ENCODE measurements around the gene SORCS2. TPM values are rescaled to one million over a fixed set of nuclear protein-coding genes. Genes with fewer than 3 reads are reported as not detected.

The SORCS2 gene
- total RNA-seq, 1 donor from 2014 or later, result 3.0 TPM

DNA sequence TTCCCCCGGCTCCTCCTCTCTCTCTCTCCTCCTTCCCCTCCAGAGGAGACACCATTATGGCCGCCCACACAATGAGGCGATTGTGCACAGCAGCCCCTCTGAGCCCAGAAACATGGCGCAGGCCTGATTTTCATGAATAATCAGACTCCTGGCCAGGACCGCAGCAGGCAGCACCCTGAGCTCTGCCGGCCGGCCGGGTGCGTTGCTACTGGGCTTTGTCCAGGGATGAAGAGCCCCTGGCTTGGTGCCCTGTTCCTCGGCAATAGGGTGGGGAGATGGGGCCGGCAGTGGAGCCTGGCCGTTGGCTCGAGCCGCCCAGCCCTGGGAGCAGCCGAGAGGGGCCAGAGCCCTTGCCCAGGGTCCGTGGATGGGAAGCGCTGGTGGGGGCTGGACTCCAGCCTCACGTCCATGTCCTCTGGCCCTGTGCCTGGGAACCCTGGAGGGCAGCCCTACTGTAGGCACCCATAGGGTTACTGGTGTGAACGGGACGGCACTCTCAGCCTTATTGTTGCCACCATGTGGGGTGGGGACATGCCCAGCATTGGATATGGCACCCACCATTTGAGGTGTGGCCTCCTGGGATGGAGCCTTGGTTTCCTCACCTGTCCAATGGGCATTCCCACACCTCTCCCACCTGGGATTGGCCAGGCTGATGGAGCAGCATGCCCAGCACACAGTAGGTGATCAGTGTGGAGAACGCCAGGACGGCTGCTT, 103.0 kb downstream of the SORCS2 start:
- no peak for DNase-seq (ENCODE audit: extremely low spot score, unreplicated experiment)
- H3K9me3 Mint-ChIP-seq (ENCODE audit: unreplicated experiment), result no peaks in the 10 kb centered on the region
- H3K27ac Mint-ChIP-seq (ENCODE audit: unreplicated experiment), result no peak overlapping the region
- TF ChIP-seq, protein P1, sequence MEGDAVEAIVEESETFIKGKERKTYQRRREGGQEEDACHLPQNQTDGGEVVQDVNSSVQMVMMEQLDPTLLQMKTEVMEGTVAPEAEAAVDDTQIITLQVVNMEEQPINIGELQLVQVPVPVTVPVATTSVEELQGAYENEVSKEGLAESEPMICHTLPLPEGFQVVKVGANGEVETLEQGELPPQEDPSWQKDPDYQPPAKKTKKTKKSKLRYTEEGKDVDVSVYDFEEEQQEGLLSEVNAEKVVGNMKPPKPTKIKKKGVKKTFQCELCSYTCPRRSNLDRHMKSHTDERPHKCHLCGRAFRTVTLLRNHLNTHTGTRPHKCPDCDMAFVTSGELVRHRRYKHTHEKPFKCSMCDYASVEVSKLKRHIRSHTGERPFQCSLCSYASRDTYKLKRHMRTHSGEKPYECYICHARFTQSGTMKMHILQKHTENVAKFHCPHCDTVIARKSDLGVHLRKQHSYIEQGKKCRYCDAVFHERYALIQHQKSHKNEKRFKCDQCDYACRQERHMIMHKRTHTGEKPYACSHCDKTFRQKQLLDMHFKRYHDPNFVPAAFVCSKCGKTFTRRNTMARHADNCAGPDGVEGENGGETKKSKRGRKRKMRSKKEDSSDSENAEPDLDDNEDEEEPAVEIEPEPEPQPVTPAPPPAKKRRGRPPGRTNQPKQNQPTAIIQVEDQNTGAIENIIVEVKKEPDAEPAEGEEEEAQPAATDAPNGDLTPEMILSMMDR (IDR thresholded peaks at IDR 0.05), result no peak
- peaks cover 23% of the 10 kb centered on the region for H3K27me3 Mint-ChIP-seq (ENCODE audit: unreplicated experiment)
- H3K36me3 Mint-ChIP-seq (ENCODE audit: unreplicated experiment), result no peaks in the 10 kb centered on the region
- H3K4me1 Mint-ChIP-seq (ENCODE audit: unreplicated experiment), result no peaks in the 10 kb centered on the region
- H3K4me3 Mint-ChIP-seq (ENCODE audit: unreplicated experiment), result no peak overlapping the region

DNA sequence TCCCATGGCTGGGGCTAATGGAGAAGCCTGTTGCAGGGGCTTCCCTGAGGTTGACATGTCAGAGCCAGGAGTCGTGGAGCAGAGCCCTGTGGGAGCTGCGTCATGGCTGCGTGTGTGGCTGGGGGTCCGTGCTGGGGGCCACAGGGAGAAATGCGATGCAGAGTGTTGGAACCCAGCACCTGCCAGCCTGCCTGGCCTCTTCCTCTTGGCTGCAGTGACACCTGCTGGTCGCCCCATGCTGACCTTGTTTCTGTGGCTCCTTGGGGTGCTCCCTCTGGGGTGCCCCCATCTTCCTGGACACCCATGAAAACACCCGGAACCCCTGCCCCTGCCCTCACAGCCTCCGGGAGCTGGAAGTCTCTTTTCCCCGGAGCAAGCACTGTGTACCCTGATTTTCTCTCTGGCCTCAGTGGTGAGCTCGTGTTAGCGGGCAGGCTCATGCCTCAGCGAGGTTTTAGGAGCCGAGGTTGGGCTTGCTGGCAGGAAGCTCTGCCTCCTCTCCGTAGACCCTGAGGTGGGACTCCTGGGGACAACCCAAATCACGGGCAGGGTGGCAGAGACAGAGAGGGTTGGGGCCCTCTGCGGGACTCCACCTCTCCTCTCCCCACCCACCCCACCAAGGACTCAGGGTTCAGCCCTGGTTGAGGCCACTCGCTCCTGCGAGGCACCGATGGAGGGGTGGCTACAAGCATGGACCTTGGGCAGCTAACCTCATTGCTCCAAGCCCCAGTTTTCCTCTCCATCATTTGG, 103.7 kb downstream of the SORCS2 start:
- no peaks in the 10 kb centered on the region for H3K9me3 Mint-ChIP-seq (ENCODE audit: unreplicated experiment)
- no peaks in the 10 kb centered on the region for H3K4me1 Mint-ChIP-seq (ENCODE audit: unreplicated experiment)
- DNase-seq (ENCODE audit: extremely low spot score, unreplicated experiment), result no peak
- TF ChIP-seq, protein P1 (IDR thresholded peaks at IDR 0.05), result peak; percentile 62
- H3K27ac Mint-ChIP-seq (ENCODE audit: unreplicated experiment), result no peak overlapping the region
- peaks cover 25% of the 10 kb centered on the region for H3K27me3 Mint-ChIP-seq (ENCODE audit: unreplicated experiment)
- H3K4me3 Mint-ChIP-seq (ENCODE audit: unreplicated experiment), result no peak overlapping the region
- no peaks in the 10 kb centered on the region for H3K36me3 Mint-ChIP-seq (ENCODE audit: unreplicated experiment)

DNA sequence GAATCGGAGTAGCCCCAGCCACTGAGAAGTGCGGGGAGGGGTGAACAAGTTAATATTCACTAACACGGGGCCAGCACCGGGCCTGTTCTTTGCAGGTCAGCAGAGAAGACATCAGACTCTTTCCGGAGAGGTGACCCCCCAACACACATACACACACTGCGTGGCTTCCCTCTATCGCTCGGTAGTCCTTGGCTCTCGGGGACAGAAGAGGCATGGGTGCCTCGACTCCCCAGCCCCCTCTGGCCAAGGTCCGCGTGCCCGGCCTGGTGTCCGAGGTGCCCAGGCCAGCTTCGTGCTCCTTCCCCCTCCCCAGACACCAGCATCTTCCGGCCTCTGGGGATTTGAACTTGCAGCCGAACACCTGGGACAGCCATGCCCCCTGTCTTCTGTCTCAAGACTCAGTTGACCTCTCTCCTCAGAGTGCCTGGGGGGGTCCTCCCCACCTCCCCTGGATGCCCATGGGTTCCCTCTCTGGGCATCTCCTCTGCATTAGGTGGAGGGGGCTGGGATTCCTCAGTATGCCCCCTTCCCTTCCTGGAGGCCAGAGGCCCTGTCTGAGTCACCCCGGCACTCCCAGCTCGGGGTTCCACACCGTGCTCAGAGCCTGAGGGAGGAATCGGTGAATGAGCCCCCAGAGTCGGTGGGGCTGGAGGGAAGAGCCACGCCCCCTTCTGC, 104.5 kb downstream of the SORCS2 start:
- Mint-ChIP-seq H3K4me3 (ENCODE audit: unreplicated experiment) (no peak overlapping the region), H3K36me3 (ENCODE audit: unreplicated experiment) (no peaks in the 10 kb centered on the region), H3K27me3 (ENCODE audit: unreplicated experiment) (peaks cover 29% of the 10 kb centered on the region)

DNA sequence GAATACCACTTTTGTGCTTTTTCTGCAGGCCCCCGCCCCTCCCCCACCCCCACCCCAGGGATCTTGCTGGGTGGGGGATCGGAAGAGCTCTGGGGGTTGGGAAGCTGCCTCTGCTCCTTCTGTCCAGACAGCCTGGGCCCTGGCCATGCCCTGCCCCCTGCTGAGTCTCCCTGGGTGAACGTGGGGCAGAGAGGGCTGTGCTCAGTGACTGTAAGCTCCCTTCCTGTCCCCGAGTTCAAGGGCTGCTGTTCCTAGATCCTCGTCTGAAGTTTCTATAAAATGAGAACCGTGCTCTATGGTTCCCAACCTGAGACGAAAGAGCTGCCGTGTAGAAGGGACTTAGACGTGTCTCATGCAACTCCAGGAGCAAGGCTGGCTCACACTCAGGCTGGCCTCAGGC, 105.0 kb downstream of the SORCS2 start:
- H3K27ac Mint-ChIP-seq (ENCODE audit: unreplicated experiment), result no peak overlapping the region
- H3K36me3 Mint-ChIP-seq (ENCODE audit: unreplicated experiment), result no peaks in the 10 kb centered on the region
- TF ChIP-seq, protein P1 (IDR thresholded peaks at IDR 0.05), result no peak
- no peaks in the 10 kb centered on the region for H3K9me3 Mint-ChIP-seq (ENCODE audit: unreplicated experiment)
- H3K27me3 Mint-ChIP-seq (ENCODE audit: unreplicated experiment), result peaks cover 31% of the 10 kb centered on the region
- H3K4me3 Mint-ChIP-seq (ENCODE audit: unreplicated experiment), result no peak overlapping the region
- H3K4me1 Mint-ChIP-seq (ENCODE audit: unreplicated experiment), result no peaks in the 10 kb centered on the region
- DNase-seq (ENCODE audit: extremely low spot score, unreplicated experiment), result no peak

More for the DNA sequence above, 104.5 kb downstream of the SORCS2 start:
- DNase-seq (ENCODE audit: extremely low spot score, unreplicated experiment), result no peak
- Mint-ChIP-seq H3K27ac (ENCODE audit: unreplicated experiment) (no peak overlapping the region), H3K4me1 (ENCODE audit: unreplicated experiment) (no peaks in the 10 kb centered on the region), H3K9me3 (ENCODE audit: unreplicated experiment) (no peaks in the 10 kb centered on the region)
- TF ChIP-seq, protein P1 (IDR thresholded peaks at IDR 0.05), result no peak

DNA sequence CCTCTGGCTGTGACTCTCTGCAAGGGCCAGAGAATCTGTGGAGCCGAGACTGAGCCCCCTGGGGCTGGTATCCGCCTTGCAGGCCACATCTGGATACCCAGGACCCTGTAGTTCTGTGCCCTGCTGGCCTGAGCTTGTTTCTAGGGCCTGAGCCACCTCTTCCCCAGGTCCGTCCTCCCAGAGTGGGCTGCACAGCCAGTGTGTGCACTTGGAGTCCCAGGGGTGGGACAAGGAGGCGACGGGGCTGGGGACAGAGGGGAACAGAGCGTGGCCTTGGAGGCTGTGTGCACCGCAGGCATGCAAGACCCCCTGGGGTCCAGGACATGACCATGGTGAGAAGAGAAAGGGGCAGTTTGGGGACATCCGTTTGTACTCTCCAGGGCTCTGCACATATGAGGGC, 105.5 kb downstream of the SORCS2 start:
- Mint-ChIP-seq H3K9me3 (ENCODE audit: unreplicated experiment) (no peaks in the 10 kb centered on the region), H3K27me3 (ENCODE audit: unreplicated experiment) (peaks cover 30% of the 10 kb centered on the region), H3K4me3 (ENCODE audit: unreplicated experiment) (no peak overlapping the region), H3K27ac (ENCODE audit: unreplicated experiment) (no peak overlapping the region), H3K36me3 (ENCODE audit: unreplicated experiment) (no peaks in the 10 kb centered on the region), H3K4me1 (ENCODE audit: unreplicated experiment) (no peaks in the 10 kb centered on the region)
- no peak for DNase-seq (ENCODE audit: extremely low spot score, unreplicated experiment)
- TF ChIP-seq, protein P1 (IDR thresholded peaks at IDR 0.05), result no peak
